Measurements from ENCODE around the gene RRP1B.
"Not testable (repeated sequence)": the region's sequence is repeated elsewhere in the genome, so short reads cannot be mapped to it uniquely, and the experiment has no call there.

RRP1B gene

DNA sequence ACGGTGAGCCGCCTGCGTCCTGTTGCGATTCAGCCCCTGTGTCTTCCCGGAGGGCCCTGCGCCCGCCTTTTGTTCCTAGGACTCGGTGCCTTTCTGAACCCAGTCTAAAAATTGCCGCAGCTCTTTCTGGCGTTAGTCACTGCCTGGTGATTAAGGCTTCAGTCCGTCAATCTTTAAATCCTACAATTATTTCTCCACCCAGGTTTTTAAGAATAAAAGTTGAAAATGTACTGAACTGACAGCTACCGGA lies 43.4 kb downstream of the RRP1B start:
- DNase-seq = no peak

GRCh38 chr21:43703035-43703880 lies 43.9 kb downstream of the RRP1B start:
- DNase-seq = peak; percentile 32

GRCh38 chr21:43707462-43707861 lies 48.1 kb downstream of the RRP1B start:
- DNase-seq = no peak

GRCh38 chr21:43708745-43709381 lies 49.5 kb downstream of the RRP1B start:
- no peak for DNase-seq

GRCh38 chr21:43712268-43712942 lies 53.0 kb downstream of the RRP1B start:
- no peak for DNase-seq

GRCh38 chr21:43713123-43713522 lies 53.8 kb downstream of the RRP1B start:
- DNase-seq = not testable (repeated sequence)

DNA sequence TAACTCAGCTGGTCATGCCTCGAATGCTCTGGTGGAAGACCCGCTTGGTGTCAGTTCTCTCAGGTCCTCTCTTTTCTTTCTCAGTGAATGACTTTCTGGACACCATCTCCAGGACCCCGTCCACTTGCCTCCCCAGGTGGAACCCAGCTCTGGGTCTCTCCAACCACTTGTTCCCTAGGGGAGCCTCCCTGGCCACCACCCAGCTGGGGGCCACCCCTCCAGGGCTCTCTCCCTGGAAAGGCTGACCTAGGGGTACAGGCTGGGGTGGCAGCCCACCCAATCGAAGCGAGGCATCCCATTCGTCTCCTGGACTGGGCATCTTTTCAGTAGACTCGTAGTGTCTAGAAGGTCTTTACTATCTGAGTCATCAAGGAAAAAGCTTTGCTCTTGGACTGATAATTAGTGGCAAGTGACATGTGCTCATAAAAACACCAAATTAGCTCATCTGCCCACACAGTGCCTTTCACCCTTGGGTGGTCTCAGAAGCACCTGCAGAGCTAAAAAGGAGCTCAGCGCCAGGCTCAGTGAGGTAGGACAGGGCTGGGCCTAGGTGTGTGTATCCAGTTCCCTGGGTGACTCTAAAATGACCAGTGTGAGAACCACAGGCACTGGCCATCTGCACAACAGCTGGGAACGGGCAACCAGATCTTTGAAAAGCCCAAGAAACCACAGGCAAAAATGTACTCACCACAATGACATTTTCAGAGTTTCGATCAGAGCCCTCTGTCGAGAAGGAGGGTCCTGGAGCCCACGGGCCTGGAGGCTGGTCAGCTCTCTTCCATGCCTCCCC lies 57.2 kb downstream of the RRP1B start:
- no peak for DNase-seq

DNA sequence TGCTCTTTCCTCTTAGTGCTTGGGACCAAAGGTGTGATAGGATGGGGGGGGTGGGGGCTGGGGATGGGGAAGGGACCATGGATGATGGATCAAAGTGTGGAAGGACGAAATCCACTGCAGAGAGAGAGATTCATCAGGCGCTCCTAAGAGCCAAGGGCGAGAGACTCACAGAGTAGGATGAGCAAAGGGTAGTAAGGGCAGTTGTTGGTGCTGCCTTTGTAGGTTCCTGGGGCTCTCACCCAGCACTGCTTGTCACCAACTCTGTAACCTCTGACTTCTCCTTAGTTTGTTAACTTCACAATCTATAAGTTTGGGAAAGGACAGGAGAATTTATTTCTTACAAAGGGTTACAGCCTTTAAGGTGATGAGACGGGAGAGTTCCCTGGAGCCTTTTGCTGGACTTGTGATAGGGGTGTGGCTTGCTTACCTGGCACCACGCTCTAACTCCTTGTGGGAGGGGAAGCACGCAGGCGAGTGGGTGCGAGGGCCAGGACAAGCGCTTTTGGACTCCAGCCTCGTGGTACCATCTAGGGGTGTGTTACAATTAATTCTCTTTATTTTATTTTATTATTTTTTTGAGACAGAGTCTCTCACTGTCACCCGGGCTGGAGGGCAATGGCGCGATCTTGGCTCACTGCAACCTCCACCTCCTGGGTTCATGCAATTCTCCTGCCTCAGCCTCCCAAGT lies 58.0 kb downstream of the RRP1B start:
- DNase-seq = no peak

- no peak for DNase-seq
These were observed 58.9 kb downstream of the RRP1B start for GRCh38 chr21:43717967-43718871.

DNA sequence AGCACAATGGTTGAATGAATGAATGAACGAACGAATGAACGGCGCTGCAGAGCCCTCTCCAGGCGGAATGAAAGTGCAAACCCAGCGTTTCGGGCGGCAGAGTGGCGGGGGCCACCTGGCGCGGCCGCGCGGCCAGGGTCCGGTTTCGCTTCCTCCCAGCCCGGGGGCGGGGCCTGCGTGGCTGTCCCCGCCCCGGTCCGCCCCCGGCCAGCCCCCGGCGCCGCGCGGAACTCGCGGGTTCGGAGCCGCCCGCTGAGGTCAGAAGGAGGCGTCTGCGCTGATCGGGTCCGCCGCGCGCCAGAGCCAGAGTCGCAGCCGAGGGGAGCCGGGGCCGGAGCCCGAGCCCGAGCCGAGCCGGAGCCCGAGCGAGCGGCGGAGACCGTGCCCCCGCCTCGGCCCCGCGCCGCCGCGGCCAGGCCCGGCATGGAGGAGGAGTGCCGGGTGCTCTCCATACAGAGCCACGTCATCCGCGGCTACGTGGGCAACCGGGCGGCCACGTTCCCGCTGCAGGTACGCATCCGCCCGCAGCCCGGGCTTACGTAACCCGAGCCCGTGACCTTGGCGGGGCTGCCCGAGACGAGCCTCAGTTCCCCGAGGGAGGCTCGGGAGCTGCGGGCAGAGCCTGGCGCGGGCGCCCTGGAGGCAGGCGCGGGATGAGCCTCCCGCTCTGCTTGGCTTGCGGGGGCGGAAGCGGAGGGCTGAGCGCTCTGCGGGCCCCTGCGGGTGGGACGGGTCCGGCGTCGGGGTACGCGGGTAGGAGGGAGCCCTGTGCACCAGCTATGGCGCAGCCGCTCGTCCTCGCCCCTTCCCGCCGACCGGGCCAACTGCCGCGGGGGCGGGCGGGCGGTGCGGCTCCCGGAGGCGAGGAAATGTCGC lies 59.8 kb downstream of the RRP1B start, which contains the start of gene PDXK:
Gene PDXK (plus strand): TSS at position 258 of the 876 bp plus-strand sequence. CDS start 166 bp downstream, at position 424.
- peak; percentile 82 for DNase-seq

- no peak for DNase-seq
These were observed 60.6 kb downstream of the RRP1B start for GRCh38 chr21:43719748-43720538.

GRCh38 chr21:43720539-43721166 lies 61.3 kb downstream of the RRP1B start:
- DNase-seq = no peak

- DNase-seq = no peak
These were observed 61.8 kb downstream of the RRP1B start for GRCh38 chr21:43721206-43721605.

- no peak for DNase-seq
These were observed 62.6 kb downstream of the RRP1B start for GRCh38 chr21:43721939-43722338.

DNA sequence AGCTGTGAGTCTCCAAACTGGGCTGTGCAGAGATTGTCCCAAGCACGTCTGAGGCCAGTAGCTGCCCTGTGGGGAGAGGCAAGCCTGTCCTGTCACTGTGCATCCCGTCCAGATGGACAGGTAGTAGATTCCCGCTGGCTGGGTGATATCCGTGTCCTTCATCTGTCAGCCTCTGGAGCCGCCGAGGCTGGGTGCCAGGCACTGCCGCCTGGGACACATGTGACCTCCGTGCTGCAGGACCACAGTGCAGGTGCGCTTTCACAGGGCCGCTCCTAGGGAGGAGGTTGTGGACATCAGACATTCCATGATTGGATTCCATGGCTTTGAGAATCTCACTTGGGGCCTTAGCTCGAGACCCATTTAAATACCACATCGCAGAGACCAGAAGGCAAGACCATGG lies 64.3 kb downstream of the RRP1B start:
- DNase-seq = no peak

DNA sequence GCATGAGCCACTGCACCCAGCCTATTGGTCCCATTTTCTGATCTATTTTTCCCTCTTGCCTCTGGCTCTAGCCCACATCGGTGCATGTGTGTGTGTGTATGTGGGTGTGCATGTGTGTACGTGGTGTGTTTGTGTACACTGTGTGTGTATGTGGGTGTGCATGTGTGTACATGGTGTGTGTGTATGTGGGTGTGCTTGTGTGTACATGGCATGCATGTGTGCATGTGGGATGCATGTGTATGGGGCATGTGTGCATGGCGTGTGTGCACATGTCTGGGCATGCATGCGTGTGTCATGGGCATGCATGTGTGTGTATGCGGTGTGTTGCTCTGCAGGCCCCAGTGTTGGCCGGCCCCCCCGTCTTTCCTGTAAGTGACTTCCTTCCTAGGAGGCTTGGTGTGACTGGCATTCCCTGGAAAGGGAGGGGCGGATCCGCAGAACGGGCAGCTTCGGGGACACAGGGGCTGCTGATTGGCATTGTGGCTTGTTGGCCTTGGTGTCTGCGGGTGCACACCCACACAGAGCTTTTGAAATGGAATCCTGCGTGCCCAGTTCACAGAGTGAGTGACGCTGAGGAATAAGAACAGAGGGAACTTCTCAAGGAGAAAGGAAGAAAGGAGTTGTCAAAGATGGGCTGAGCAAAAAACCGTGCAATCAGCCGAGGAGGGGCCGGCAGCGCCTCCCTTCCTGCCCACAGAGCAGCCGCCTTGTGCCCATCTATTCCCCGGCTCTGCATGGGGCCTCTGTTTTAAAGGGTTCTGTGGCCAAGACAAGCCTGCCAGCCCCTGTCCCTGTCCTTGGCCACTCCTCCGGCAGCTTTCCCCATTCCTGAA lies 67.5 kb downstream of the RRP1B start:
- no peak for DNase-seq

- no peak for DNase-seq
These were observed 68.3 kb downstream of the RRP1B start for GRCh38 chr21:43727519-43728153.

GRCh38 chr21:43728154-43728466 lies 68.8 kb downstream of the RRP1B start:
- no peak for DNase-seq

Data from activated T-cell treated with anti-CD3 and anti-CD28 coated beads, Interleukin-2, amount 50 U/mL, for 1 hour (primary cell).